Body of pancreas (tissue), 4 donors: ENCODE results near the gene PCDH17.

ENCODE experiments used
- POLR2A ChIP-seq, 3 donors: fragments of 450-650 bp; IDR thresholded peaks; one replicate each; pipeline ENCODE4 v1.6.1; 2016; ENCODE audit warnings: antibody characterized with exemption in 3 of 3, mild to moderate bottlenecking in 2 of 3
- TF ChIP-seq, protein P1 (sequence below), 7 experiments: fragments of 450-650 bp in 4 of 7; fragments of 200-600 bp in 3 of 7; sonication (generic) in 3 of 7; IDR thresholded peaks; one replicate each; pipeline ENCODE4 v1.5.1; 2016 to 2019; ENCODE audit warnings: antibody characterized with exemption in 7 of 7

DNA sequence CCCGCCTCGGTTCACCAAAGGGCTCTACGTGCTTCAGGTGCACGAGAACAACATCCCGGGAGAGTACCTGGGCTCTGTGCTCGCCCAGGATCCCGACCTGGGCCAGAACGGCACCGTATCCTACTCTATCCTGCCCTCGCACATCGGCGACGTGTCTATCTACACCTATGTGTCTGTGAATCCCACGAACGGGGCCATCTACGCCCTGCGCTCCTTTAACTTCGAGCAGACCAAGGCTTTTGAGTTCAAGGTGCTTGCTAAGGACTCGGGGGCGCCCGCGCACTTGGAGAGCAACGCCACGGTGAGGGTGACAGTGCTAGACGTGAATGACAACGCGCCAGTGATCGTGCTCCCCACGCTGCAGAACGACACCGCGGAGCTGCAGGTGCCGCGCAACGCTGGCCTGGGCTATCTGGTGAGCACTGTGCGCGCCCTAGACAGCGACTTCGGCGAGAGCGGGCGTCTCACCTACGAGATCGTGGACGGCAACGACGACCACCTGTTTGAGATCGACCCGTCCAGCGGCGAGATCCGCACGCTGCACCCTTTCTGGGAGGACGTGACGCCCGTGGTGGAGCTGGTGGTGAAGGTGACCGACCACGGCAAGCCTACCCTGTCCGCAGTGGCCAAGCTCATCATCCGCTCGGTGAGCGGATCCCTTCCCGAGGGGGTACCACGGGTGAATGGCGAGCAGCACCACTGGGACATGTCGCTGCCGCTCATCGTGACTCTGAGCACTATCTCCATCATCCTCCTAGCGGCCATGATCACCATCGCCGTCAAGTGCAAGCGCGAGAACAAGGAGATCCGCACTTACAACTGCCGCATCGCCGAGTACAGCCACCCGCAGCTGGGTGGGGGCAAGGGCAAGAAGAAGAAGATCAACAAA lies 2.6 kb downstream of the PCDH17 start:
- TF ChIP-seq, protein P1, sequence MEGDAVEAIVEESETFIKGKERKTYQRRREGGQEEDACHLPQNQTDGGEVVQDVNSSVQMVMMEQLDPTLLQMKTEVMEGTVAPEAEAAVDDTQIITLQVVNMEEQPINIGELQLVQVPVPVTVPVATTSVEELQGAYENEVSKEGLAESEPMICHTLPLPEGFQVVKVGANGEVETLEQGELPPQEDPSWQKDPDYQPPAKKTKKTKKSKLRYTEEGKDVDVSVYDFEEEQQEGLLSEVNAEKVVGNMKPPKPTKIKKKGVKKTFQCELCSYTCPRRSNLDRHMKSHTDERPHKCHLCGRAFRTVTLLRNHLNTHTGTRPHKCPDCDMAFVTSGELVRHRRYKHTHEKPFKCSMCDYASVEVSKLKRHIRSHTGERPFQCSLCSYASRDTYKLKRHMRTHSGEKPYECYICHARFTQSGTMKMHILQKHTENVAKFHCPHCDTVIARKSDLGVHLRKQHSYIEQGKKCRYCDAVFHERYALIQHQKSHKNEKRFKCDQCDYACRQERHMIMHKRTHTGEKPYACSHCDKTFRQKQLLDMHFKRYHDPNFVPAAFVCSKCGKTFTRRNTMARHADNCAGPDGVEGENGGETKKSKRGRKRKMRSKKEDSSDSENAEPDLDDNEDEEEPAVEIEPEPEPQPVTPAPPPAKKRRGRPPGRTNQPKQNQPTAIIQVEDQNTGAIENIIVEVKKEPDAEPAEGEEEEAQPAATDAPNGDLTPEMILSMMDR (IDR thresholded peaks at IDR 0.05) = peak in 2 of 7 experiments; percentile 21 to 23
- TF ChIP-seq POLR2A (IDR thresholded peaks at IDR 0.05) = no peak
